IPS-18c (cell line): ENCODE data around the gene FARS2.

Source experiments
- H3K4me3 ChIP-seq: 2 replicates; pipeline ENCODE4 v1.7.0; 2013; ENCODE audit warnings: low read depth, mild to moderate bottlenecking, low read length, moderate library complexity; ENCODE audit not compliant: insufficient read depth
- H3K9me3 ChIP-seq: one replicate; pipeline ENCODE4 v1.6.1; 2013; ENCODE audit warnings: mild to moderate bottlenecking, low read length, moderate library complexity; ENCODE audit not compliant: control insufficient read depth, insufficient read depth

Gene FARS2

DNA sequence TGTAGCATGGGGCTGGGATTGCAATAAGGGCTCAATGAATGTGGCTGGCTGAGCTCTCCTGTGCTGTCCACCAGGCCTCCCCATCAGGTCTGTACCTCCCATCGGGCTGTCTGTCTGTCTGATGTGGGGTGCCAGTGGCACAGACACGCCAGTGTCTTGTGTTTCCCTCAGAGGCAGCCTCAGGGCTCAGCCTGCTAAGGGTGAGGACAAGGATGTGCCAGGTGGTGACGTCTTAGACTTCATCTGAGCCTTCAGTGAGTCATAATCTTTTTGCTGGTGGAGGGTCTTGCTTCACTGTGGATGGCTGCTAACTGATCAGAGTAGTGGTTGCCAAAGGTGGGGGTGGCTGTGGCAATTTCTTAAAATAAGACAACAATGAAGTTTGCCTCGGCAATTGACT, 550.7 kb downstream of the FARS2 start:
- H3K9me3 ChIP-seq = peaks cover 4% of the 10 kb centered on the region

DNA sequence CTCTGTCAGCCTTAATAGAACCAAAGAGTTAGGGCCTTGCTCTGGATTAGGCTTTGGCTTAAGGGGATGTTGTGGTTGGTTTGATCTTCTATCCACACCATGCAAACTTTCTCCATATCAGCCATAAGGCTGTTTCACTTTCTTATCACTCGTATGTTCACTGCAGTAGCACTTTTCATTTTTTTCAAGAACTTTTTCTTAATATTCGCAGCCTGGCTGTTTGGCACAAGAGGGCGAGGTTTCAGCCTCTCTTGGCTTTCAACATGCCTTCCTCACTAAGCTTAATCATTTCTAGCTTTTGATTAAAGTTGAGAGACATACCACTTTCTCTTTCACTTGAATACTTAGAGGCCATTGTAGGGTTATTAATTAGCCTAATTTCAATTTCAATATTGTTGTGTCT, 552.3 kb downstream of the FARS2 start:
- Histone ChIP-seq H3K9me3 (no peaks in the 10 kb centered on the region), H3K4me3 (no peak overlapping the region)

More for the DNA sequence above, 550.7 kb downstream of the FARS2 start:
- H3K4me3 ChIP-seq = no peak overlapping the region

DNA sequence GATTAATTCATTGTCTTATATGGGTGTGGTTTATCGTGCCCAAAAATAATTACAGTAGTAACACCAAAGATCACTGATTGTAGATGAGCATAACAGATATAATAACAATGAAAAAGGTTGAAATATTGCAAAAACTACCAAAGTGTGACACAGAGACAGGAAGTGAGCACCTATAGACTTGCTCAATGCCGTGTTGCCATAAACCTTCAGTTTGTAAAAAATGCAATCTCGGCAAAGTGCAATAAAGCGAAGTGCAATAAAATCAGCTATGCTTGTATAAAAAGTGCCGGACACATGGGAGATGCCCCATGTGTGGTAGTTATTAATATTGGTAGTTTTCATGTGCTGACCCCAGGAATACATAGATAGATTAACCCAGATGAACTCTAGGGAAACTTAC, 552.8 kb downstream of the FARS2 start:
- H3K9me3 ChIP-seq = no peaks in the 10 kb centered on the region
- no peak overlapping the region for H3K4me3 ChIP-seq

DNA sequence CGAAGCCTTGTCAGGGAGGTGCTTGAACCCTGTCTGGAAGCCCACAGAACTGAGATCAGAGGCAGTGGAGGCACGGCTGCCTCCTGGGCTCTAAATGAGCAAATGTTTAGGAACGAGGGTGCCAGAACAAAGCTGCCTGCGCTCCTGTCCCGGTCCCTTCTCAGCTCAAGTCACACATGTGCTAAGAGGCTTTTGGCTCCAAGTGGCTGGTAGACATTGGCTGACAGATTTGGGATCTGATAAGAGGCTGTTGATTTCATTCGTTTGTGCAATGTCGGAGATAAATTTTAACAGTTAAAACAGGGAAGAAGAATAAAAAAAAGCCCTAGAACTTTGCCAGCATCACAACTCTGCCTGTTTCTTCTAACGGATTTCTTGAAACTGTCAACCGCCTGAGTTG, 553.6 kb downstream of the FARS2 start:
- no peaks in the 10 kb centered on the region for H3K9me3 ChIP-seq
- H3K4me3 ChIP-seq = no peak overlapping the region

DNA sequence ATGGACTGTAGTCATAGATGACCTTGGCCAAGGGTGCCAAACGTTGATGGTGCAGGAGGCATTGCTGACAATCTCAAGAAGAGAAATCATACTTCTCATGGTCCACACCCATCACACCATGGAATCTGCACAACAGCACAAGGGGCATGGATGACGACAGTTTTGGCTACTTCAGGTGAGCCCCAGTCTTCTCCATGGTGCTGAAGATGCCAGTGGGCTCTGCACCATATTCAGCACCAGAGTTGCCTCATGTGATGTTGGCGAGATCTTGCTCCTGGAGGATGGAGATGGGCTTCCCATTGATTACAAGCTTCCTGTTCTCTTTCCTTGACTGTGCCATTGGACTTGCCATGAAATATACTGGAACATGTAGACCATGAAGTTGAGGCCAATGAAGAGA, 556.6 kb downstream of the FARS2 start:
- Histone ChIP-seq H3K9me3 (peaks cover 3% of the 10 kb centered on the region), H3K4me3 (no peak overlapping the region)

DNA sequence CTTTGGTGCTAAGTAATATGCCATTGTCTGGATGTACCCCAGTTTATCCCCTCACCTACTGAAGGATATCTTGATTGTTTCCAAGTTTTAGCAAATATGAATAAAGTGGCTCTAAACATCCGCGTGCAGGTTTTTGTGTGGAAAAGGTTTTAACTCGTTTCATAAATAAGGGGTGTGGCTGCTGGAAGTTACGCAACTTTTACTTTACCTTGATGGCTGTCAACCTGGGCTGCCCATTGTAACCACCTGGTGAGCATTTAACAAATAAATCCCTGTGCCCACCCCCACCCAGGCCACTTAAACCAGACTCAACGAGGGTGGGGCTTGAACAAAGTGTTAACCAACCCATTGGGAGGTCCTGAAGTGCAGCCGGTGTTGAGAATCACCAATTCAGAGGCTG, 557.6 kb downstream of the FARS2 start:
- H3K4me3 ChIP-seq = no peak overlapping the region

More for the DNA sequence above, 557.6 kb downstream of the FARS2 start:
- H3K9me3 ChIP-seq = peaks cover 3% of the 10 kb centered on the region
